ENCODE data around the gene DUSP8. TPM values are rescaled to one million over a fixed set of nuclear protein-coding genes. Genes with fewer than 3 reads are reported as not detected.

Gene DUSP8
- total and polyA plus RNA-seq, 4 donors, result 2.0 to 17.0 (median 6.3) TPM

DNA sequence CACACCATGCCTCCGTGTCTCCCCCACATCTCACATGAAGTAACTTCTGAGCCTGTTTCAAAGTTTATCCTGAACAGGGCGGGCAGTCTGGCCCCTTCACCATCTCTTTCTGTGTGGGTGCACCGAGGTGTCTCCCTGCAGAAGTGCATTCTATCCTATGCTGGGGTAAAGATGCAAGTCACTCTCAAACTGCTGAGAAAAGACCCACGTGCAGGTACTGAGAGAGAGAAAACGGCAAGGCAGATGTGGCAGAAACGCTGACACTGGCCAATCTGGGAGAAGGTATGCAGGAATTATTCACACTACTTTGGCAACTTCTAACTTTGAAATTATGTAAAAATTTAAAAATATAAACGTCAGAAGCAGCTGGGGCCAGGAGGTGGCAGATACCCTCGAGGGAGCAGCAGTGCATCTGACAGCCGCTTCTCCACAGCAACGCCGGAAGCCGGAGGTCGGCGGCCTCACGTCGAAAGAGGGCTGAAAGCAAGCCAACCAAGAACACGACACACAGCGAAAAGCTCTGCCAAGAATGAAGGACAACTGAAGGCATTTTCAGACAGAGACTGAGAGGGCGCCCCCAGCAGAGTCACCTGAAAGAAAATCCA is 51.3 kb downstream of the DUSP8 start:
- TF ChIP-seq CTCF (IDR thresholded peaks at IDR 0.05; ENCODE audit: control extremely low read depth, extremely low read depth), result no peak
- 59 to 70% methylated on average over 19 of the region's 19 CpGs for WGBS, 2 donors
- ATAC-seq (ENCODE audit: insufficient read depth, low FRiP score) (no peak), DNase-seq (peak; percentile 59 to 73 (median 72))
- no peaks in the 10 kb centered on the region for H3K36me3 ChIP-seq (ENCODE audit: control insufficient read depth in 4 of 4, insufficient read depth in 4 of 4, low read length in 4 of 4)
- H3K4me3 ChIP-seq, result no peak overlapping the region
- H3K9me3 ChIP-seq (ENCODE audit: control insufficient read depth in 4 of 4, insufficient read depth in 3 of 4, low read length in 3 of 4), result no peaks in the 10 kb centered on the region
- peaks cover 5 to 34% (median 10%) of the 10 kb centered on the region in 5 donors for H3K4me1 ChIP-seq (ENCODE audit: control insufficient read depth in 5 of 5, insufficient read depth in 5 of 5, low read length in 5 of 5)
- H3K27me3 ChIP-seq (ENCODE audit: control insufficient read depth in 3 of 3, insufficient read depth in 3 of 3, low read length in 2 of 3), result no peaks in the 10 kb centered on the region
- no peak overlapping the region for H3K27ac ChIP-seq (ENCODE audit: low read depth in 1 of 2, low read length in 1 of 2)
- no peak overlapping the region for H3K9ac ChIP-seq (ENCODE audit: insufficient read depth in 1 of 2, low read length in 2 of 2)

GRCh38 chr11:1520209-1520662 is 51.8 kb downstream of the DUSP8 start:
- no peak for ATAC-seq (ENCODE audit: insufficient read depth, low FRiP score)
- 82 to 84% methylated on average over 13 of the region's 13 CpGs for WGBS, 2 donors

DNA sequence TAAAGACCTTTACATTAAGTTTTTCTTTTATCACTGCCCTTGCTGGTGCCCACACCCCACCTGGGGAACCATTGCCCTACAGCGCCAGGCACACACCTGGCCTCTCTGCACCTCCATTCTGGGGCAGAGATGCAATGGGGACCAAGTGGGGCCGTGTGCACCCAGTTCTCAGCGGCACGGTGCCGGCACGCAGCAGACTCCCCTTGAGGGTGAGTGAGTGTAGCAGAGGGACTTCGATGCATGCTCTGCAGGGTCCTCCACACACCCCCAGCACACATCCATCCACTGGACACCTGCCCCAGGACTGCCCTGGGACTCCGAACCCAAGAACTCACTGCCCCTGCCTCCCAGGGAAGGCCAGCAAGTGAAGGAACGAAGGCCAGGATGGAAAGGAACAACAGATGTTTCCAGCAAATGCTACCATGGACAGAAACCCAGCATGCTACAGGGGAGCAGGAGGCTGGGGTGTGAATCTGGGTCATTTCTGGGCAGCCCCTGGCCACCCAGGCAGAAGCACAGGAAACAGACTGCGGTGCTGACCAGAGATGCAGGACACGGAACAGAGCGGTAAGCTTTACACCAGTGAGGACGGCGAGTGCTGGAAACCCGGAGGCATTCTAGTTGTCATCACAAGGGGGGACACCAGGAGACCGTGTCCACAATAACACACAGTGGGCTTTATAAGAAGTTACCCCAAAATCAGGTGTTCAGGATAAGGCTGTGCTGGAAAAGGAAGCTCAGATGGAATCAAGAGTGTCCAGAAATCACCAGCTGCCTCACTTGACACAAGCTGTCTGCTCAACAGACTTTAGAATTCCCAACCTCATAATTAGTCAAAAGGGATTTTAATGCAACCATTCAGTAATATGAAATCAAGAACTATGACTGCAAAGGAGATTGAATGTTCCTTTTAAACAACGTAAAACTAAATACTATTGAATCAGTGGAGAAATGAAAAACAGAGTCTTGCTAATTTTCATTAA is 52.8 kb downstream of the DUSP8 start:
- no peak for TF ChIP-seq CTCF (IDR thresholded peaks at IDR 0.05; ENCODE audit: control extremely low read depth, extremely low read depth)
- no peaks in the 10 kb centered on the region for H3K36me3 ChIP-seq (ENCODE audit: control insufficient read depth in 4 of 4, insufficient read depth in 4 of 4, low read length in 4 of 4)
- no peaks in the 10 kb centered on the region for H3K27me3 ChIP-seq (ENCODE audit: control insufficient read depth in 3 of 3, insufficient read depth in 3 of 3, low read length in 2 of 3)
- ATAC-seq (ENCODE audit: insufficient read depth, low FRiP score) (no peak), DNase-seq (no peak)
- no peak overlapping the region for H3K27ac ChIP-seq (ENCODE audit: low read depth in 1 of 2, low read length in 1 of 2)
- WGBS, 2 donors, result 93 to 97% methylated on average over 17 of the region's 17 CpGs
- H3K4me3 ChIP-seq, result no peak overlapping the region
- peaks cover 5 to 40% (median 17%) of the 10 kb centered on the region in 5 donors for H3K4me1 ChIP-seq (ENCODE audit: control insufficient read depth in 5 of 5, insufficient read depth in 5 of 5, low read length in 5 of 5)
- H3K9ac ChIP-seq (ENCODE audit: insufficient read depth in 1 of 2, low read length in 2 of 2), result no peak overlapping the region
- no peaks in the 10 kb centered on the region for H3K9me3 ChIP-seq (ENCODE audit: control insufficient read depth in 4 of 4, insufficient read depth in 3 of 4, low read length in 3 of 4)

More at GRCh38 chr11:1520209-1520662, 51.8 kb downstream of the DUSP8 start:
- Histone ChIP-seq H3K36me3 (ENCODE audit: control insufficient read depth in 4 of 4, insufficient read depth in 4 of 4, low read length in 4 of 4) (no peaks in the 10 kb centered on the region), H3K27me3 (ENCODE audit: control insufficient read depth in 3 of 3, insufficient read depth in 3 of 3, low read length in 2 of 3) (no peaks in the 10 kb centered on the region), H3K4me3 (no peak overlapping the region), H3K9ac (ENCODE audit: insufficient read depth in 1 of 2, low read length in 2 of 2) (no peak overlapping the region), H3K9me3 (ENCODE audit: control insufficient read depth in 4 of 4, insufficient read depth in 3 of 4, low read length in 3 of 4) (no peaks in the 10 kb centered on the region), H3K27ac (ENCODE audit: low read depth in 1 of 2, low read length in 1 of 2) (no peak overlapping the region), H3K4me1 (ENCODE audit: control insufficient read depth in 5 of 5, insufficient read depth in 5 of 5, low read length in 5 of 5) (peaks cover 5 to 38% (median 15%) of the 10 kb centered on the region in 5 donors)
- no peak for TF ChIP-seq CTCF (IDR thresholded peaks at IDR 0.05; ENCODE audit: control extremely low read depth, extremely low read depth)
- DNase-seq, result no peak
